ENCODE measurements around the gene XPO1. TPM values are rescaled to one million over a fixed set of nuclear protein-coding genes. Genes with fewer than 3 reads are reported as not detected.
A peak's percentile ranks its signal among the peaks of the same experiment; 100 is the strongest.

XPO1 gene
- polyA plus RNA-seq, 3 donors, result 19.0 to 36.4 (median 20.9) TPM

DNA sequence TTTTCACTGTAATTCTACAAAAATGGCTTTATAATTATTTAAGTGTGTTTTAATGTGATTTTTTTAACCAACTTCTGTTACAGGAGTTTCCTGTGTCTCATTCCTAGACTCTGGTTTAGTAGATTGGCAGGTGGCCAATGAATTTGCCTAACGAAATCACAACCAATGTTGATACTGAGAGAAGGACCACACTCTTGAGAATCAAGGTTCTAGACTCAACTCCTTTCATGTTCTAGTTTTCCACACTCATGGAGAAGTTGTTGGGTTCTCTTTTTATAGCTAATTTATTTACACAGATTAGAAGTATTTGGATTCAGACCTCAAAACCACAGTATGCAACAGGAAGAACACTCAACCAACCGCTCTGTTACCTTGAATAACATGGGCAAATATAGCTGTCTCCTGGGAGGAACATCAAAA is 44.6 kb downstream of the XPO1 start:
- H3K36me3 ChIP-seq (replicated peaks in 1 of 2; ENCODE audit: control insufficient read depth in 1 of 2, insufficient read depth in 2 of 2, low read length in 2 of 2), result peaks cover 88 to 96% of the 10 kb centered on the region in 2 donors
- WGBS (ENCODE audit: insufficient coverage), result no CpG with 5 or more reads among the region's 2 CpGs
- peak overlapping the region in 1 of 2 donors; percentile 43 for H3K27ac ChIP-seq (ENCODE audit: low read depth in 1 of 2, low read length in 2 of 2)
- no peak overlapping the region for H3K4me3 Mint-ChIP-seq
- no peak overlapping the region for H2AFZ ChIP-seq (ENCODE audit: insufficient read depth, low read depth, low read length, poor library complexity, severe bottlenecking)
- H3K9me3 ChIP-seq (replicated peaks in 1 of 2; ENCODE audit: control insufficient read depth in 1 of 2, insufficient read depth in 1 of 2, low read length in 2 of 2), result no peaks in the 10 kb centered on the region
- H3K4me1 Mint-ChIP-seq, result peaks cover 3% of the 10 kb centered on the region
- H3K27me3 Mint-ChIP-seq (ENCODE audit: low read depth in 3 of 3), result peaks cover 0 to 3% (median 0%) of the 10 kb centered on the region in 3 donors
- H3K4me2 ChIP-seq (replicated peaks; ENCODE audit: extremely low read depth, low read length, poor library complexity, severe bottlenecking), result no peak overlapping the region
- peak overlapping the region in 2 of 7 donors; percentile 6 to 63 for H3K27ac Mint-ChIP-seq
- intact Hi-C loops (cut with micrococcal nuclease), result no loop called here
- H3K79me2 ChIP-seq (ENCODE audit: insufficient read depth, low read length), result peaks cover 52% of the 10 kb centered on the region
- no peak overlapping the region for H3K4me3 ChIP-seq (replicated peaks in 1 of 3; ENCODE audit: low read depth in 2 of 3, low read length in 3 of 3)
- H3K9me3 Mint-ChIP-seq, result no peaks in the 10 kb centered on the region
- H3K27me3 ChIP-seq (ENCODE audit: control insufficient read depth in 2 of 2, insufficient read depth in 2 of 2, low read length in 2 of 2), result no peaks in the 10 kb centered on the region
- peaks cover 29% of the 10 kb centered on the region for H4K20me1 ChIP-seq (ENCODE audit: insufficient read depth, low read length)
- no peaks in the 10 kb centered on the region for H3K4me1 ChIP-seq (ENCODE audit: control insufficient read depth in 1 of 2, insufficient read depth in 2 of 2, low read length in 2 of 2)
- DNase-seq, result no peak
- peaks cover 76 to 97% of the 10 kb centered on the region in 2 donors for H3K36me3 Mint-ChIP-seq
- H3K9ac ChIP-seq (ENCODE audit: insufficient read depth, low read length, poor library complexity, severe bottlenecking), result no peak overlapping the region
- TF ChIP-seq, protein P1, sequence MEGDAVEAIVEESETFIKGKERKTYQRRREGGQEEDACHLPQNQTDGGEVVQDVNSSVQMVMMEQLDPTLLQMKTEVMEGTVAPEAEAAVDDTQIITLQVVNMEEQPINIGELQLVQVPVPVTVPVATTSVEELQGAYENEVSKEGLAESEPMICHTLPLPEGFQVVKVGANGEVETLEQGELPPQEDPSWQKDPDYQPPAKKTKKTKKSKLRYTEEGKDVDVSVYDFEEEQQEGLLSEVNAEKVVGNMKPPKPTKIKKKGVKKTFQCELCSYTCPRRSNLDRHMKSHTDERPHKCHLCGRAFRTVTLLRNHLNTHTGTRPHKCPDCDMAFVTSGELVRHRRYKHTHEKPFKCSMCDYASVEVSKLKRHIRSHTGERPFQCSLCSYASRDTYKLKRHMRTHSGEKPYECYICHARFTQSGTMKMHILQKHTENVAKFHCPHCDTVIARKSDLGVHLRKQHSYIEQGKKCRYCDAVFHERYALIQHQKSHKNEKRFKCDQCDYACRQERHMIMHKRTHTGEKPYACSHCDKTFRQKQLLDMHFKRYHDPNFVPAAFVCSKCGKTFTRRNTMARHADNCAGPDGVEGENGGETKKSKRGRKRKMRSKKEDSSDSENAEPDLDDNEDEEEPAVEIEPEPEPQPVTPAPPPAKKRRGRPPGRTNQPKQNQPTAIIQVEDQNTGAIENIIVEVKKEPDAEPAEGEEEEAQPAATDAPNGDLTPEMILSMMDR (IDR thresholded peaks at IDR 0.05), result no peak

DNA sequence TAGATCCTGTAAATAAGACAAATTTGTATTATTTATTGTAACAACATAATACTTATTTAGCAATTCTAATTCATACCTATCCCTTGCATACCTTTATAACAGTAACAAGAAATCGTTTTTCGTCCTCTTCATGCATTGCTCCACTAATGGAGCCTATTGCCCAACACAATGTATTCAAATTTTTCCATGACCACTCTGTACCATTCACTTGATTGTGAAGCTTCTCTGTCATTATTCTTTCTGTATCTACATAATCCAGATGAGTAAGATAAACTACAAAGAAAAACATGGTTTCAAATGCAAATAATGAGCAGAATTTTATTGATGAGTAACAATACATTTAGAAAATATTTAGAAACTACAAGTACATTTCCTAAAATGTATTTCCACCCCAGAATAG is 45.7 kb downstream of the XPO1 start:
- Histone ChIP-seq H3K4me2 (replicated peaks; ENCODE audit: extremely low read depth, low read length, poor library complexity, severe bottlenecking) (no peak overlapping the region), H3K9ac (ENCODE audit: insufficient read depth, low read length, poor library complexity, severe bottlenecking) (no peak overlapping the region), H3K9me3 (replicated peaks in 1 of 2; ENCODE audit: control insufficient read depth in 1 of 2, insufficient read depth in 1 of 2, low read length in 2 of 2) (no peaks in the 10 kb centered on the region), H3K27ac (ENCODE audit: low read depth in 1 of 2, low read length in 2 of 2) (no peak overlapping the region), H4K20me1 (ENCODE audit: insufficient read depth, low read length) (peaks cover 39% of the 10 kb centered on the region), H2AFZ (ENCODE audit: insufficient read depth, low read depth, low read length, poor library complexity, severe bottlenecking) (no peak overlapping the region), H3K36me3 (replicated peaks in 1 of 2; ENCODE audit: control insufficient read depth in 1 of 2, insufficient read depth in 2 of 2, low read length in 2 of 2) (peaks cover 87 to 96% of the 10 kb centered on the region in 2 donors), H3K4me3 (replicated peaks in 1 of 3; ENCODE audit: low read depth in 2 of 3, low read length in 3 of 3) (no peak overlapping the region), H3K4me1 (ENCODE audit: control insufficient read depth in 1 of 2, insufficient read depth in 2 of 2, low read length in 2 of 2) (no peaks in the 10 kb centered on the region), H3K79me2 (ENCODE audit: insufficient read depth, low read length) (peaks cover 50% of the 10 kb centered on the region), H3K27me3 (ENCODE audit: control insufficient read depth in 2 of 2, insufficient read depth in 2 of 2, low read length in 2 of 2) (no peaks in the 10 kb centered on the region)
- intact Hi-C loops (cut with micrococcal nuclease), result no loop called here
- Mint-ChIP-seq H3K4me3 (no peak overlapping the region), H3K27me3 (ENCODE audit: low read depth in 3 of 3) (peaks cover 0 to 3% (median 0%) of the 10 kb centered on the region in 3 donors), H3K27ac (no peak overlapping the region), H3K4me1 (peaks cover 3% of the 10 kb centered on the region), H3K36me3 (peaks cover 77 to 97% of the 10 kb centered on the region in 2 donors), H3K9me3 (no peaks in the 10 kb centered on the region)
- TF ChIP-seq, protein P1 (IDR thresholded peaks at IDR 0.05), result no peak
- 100% methylated on average over 2 of the region's 2 CpGs for WGBS (ENCODE audit: insufficient coverage)
- DNase-seq, result no peak
